ENCODE results near the gene PPIL4.

GRCh38 chr6:149467265-149467664, 78.6 kb downstream of the PPIL4 start:
- no peak for TF ChIP-seq CTCF (IDR thresholded peaks at IDR 0.05; ENCODE audit: low read length)
- no peak for TF ChIP-seq EZH2phosphoT487 (IDR thresholded peaks at IDR 0.05; ENCODE audit: low read length)
- no peak for TF ChIP-seq EZH2 (optimal IDR thresholded peaks at IDR 0.05; ENCODE audit: low read depth, low read length)

Measured in MM.1S (cell line).